CD4-positive, alpha-beta T cell treated with Interleukin-15 for 1 hour (primary cell): ENCODE measurements around the gene CLEC2A.
"Not testable (repeated sequence)": the region's sequence is repeated elsewhere in the genome, so short reads cannot be mapped to it uniquely, and the experiment has no call there.

Experiments used
- DNase-seq: peaks from one replicate; pipeline ENCODE4 v3.0.0-alpha.2; 2020

CLEC2A gene

DNA sequence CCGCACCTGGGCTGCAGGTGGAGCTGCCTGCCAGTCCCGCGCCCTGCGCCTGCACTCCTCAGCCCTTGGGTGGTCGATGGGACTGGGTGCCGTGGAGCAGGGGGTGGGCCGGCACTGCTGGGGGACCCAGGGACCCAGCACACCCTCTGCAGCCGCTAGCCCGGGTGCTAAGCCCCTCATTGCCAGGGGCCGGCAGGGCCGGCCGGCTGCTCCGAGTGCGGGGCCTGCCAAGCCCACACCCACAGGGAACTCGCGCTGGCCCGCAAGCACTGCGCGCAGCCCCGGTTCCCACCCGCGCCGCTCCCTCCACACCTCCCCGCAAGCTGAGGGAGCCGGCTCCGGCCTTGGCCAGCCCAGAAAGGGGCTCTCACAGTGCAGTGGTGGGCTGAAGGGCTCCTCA is 56.0 kb downstream of the CLEC2A start:
- not testable (repeated sequence) for DNase-seq

DNA sequence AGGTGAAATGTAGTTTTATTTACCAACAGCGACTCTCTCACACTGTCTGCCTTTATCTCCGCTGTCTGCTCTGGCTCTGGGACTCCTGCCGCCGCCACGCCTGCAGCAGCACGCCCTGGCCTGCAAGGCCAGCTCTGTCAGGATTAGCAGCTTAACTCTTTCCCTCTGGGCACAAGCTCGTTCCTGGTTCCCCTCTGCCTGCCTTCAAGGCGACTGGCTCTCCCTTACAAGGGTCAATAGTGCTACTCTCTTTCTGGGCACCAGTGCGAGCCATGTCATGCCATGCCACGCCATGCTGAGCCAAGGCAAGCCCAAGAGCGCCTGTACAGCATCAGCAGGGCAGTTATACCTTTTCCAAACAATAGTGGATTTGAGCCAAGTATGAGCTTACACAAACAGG is 59.4 kb downstream of the CLEC2A start:
- no peak for DNase-seq

DNA sequence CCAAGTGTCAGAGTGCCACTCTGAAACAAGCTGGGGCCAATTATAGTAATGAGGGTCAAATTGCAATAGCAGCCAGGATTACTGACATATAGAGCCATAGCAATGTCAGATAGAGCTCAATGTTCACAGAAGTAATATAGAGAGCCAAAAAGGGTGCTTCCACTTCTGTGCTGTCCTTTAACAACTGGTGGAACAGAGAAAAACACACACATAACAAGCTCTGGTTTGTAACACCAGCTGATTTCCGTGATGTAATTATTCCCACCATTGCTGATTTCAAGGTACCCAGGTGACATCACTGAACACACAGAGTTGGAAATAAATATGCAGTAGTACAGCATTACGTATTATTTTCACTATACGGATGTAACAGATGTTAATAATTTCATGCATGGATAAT is 60.0 kb downstream of the CLEC2A start:
- no peak for DNase-seq

DNA sequence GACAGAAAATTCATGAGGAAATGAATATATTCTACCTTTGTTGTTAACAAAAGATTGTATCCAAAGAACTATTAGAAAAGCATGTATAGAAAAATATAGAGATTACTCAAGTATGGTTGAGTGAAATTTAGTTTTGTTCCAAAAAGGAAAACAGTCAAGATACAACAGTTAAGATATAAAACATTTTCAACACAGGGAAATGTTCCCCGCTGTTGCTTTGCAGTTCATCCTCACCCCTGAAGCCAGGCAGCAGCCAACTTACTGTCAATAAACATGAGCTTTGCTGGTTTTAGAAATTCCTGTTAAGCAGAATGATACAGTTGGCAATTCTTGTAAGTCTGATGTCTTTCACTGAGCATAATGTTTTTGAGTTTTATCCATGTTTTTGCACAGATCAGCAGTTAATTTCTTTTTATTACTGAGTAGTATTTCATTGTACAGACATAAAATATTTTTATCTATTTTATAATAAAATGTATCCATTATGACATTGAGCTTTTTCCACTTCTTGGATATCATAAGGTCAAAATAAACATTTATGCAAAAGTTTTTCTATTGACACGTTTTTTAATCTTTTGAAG is 61.8 kb downstream of the CLEC2A start:
- no peak for DNase-seq

DNA sequence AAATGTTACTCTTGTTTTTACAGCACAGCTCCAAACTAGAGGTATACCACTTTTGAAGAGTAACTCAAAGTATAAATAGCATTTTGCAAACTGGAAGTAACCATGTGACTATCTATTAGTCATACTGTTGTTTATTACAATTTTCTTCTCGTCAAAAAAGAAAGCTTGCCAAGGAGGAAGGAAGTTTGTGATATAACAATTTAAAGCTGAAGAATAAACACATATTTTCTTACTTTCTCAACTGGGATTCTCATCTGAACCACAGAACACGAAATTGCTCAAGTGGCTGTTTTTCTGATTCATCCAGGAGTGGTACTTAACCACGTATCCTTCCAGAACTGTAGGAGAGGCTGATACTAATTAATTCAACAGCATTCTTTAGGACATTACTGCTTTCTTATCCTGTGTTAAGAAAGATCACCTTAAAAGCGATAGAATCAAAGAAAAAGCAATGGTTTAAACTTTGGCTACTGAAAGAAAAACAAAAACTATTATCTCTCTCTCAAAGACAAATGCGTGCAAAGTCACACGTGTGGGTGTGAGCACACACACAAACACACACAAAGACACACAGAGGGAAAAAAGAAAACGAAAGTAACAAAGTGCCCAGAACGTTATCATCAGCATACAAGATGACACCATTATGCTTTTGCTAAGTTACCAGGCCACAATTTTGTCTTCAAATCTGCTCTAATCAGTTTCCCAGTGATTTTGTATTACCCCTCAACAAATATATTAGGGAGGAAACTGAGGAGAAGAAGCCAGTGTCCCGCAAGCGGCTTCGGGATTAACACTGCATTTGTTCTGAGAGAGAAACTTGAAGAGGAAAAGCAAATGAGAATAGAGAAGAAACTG is 62.6 kb downstream of the CLEC2A start, which contains the start of gene CLEC2B:
Gene CLEC2B (minus strand): TSS at position 48 of the 855 bp plus-strand sequence.
- DNase-seq, result no peak

DNA sequence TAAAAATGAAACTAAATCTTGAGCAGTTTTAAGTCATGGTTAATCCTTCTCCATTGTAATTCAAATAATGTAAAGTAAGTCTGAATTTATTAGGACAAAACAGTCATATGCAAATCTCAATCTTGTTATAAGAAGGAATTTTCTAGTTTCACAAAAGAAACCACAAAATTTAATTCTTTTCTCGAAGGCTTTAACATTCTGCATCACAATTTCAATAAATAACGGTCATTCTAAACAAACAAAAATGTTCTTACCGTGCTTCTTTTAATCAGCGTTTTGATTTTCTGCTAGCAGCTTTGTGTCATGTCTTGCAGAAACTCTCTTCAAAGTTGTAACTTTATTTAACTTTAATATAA is 63.2 kb downstream of the CLEC2A start:
- DNase-seq, result no peak

DNA sequence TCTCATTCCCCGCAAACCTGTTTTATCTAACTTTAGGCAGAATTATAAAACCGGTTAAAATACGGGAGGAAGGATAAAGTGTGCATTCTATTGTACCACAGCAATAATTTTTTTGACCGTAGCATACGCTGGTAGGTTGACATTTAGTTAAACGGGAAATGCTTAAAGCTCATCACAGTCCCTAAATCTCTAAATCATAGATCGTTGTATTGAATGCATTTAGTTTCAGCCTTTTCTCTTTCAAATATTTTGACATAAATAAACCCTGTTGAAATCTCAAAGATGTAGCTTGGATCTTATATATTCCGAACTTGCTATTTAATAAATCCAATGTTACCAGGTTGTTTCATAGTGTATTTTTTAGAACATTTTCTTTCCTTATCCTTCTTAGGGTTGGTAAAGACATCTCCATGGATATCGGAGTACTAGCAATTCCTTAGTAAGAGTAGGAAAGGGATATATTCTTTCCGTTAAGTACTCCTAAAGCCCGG is 63.8 kb downstream of the CLEC2A start:
- DNase-seq, result no peak

DNA sequence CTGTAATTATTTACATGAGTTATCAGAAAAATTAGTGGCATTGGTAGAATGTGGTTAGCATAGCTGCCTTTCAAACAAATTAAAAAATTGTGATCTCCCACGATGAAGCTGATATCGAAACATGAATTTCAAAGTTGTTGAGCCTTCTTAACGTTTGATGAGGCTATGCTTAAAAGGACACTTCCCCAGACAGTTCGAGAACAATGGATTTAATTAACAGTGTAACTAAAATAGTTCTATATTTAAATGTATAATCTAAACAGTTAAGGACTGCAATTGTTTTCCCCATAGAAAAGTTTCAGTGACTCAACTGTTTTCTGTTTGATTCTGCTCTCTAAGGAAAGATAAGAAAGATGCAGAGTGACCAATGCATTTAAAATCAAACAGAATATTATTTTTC is 64.6 kb downstream of the CLEC2A start:
- DNase-seq, result no peak

DNA sequence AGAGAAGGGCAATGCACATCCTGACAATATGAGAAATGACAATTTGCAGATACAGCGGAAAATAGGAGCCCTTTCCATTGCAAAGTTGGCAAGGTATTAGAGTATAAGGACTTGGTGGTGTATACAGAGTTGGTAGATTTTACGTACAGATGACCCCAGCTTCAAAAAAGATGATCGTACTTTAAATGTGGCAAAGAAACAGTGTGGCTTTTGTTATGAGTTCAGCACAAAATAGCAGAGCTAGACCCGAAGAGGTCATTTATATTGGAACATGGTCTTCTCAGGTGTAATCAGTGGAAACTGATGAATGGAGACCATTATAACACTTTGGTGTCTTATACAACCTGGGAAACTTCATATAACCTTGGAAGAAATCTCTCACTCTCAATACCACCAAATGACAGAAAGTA is 65.3 kb downstream of the CLEC2A start:
- no peak for DNase-seq

DNA sequence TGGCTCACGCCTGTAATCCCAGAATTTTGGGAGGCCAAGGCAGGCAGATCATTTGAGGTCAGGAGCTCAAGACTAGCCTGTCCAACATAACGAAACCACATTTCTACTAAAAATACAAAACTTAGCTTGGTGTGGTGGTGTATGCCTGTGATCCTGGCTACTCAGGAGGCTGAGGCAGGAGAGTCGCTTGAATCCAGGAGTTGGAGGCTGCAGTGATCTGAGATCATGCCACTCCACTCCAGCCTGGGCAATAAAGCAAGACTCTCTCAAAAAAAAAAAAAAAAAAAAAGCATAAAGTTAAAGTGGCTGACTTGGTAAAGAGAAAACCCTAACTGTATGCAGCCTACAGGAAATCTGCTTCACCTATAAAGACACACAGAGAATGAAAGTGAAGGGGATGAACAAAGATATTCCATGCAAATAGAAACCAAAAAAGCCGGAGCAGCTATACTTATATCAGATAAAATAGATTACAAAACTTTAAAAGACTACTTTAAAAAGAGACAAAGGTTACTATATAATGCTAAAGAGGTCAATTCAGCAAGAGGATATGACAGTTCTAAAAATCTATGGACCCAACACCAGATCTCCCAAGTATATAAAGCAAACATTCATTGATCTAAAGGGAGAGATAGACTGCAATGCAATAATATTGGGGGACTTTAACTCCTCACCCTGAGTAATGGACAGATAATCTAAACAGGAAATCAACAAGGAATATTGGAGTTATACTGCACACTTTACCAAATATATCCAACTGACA is 67.1 kb downstream of the CLEC2A start:
- no peak for DNase-seq
